ENCODE measurements around the gene CENPB. TPM values are rescaled to one million over a fixed set of nuclear protein-coding genes. Genes with fewer than 3 reads are reported as not detected.
"Not testable (repeated sequence)": the region's sequence is repeated elsewhere in the genome, so short reads cannot be mapped to it uniquely, and the experiment has no call there.

CENPB gene
- polyA plus RNA-seq (2013, experiment 1 of 2; ENCODE audit: insufficient read length): 87.1 TPM
- 53.7 TPM for polyA plus RNA-seq (2013, experiment 2 of 2; ENCODE audit: insufficient read length)

- peak; percentile 85 for DNase-seq
These were observed at the start of gene CENPB for GRCh38 chr20:3786665-3787323. CENPB (minus strand) TSS chr20:3786740; CDS start chr20:3786483, 257 bp downstream.

GRCh38 chr20:3836132-3836531 lies 49.6 kb upstream of the CENPB start:
- DNase-seq: no peak

GRCh38 chr20:3829891-3830290 lies 43.4 kb upstream of the CENPB start:
- not testable (repeated sequence) for DNase-seq

GRCh38 chr20:3828798-3829197 lies 42.3 kb upstream of the CENPB start:
- DNase-seq: no peak

GRCh38 chr20:3826420-3826819 lies 39.9 kb upstream of the CENPB start:
- no peak for DNase-seq

GRCh38 chr20:3825526-3825925 lies 39.0 kb upstream of the CENPB start:
- DNase-seq: no peak

GRCh38 chr20:3823881-3824280 lies 37.3 kb upstream of the CENPB start:
- no peak for DNase-seq

- DNase-seq: no peak
These were observed 35.5 kb upstream of the CENPB start for GRCh38 chr20:3821996-3822395.

GRCh38 chr20:3820901-3821727 lies 34.6 kb upstream of the CENPB start:
- DNase-seq: no peak

- peak; percentile 96 for DNase-seq
These were observed 33.7 kb upstream of the CENPB start, which contains the start of gene AP5S1 for GRCh38 chr20:3820048-3820900. AP5S1 (plus strand) TSS chr20:3820547; CDS start chr20:3822118, 1,571 bp downstream.

- DNase-seq: no peak
These were observed 33.0 kb upstream of the CENPB start for GRCh38 chr20:3819411-3820047.

GRCh38 chr20:3818155-3819151 lies 31.9 kb upstream of the CENPB start:
- peak; percentile 81 for DNase-seq

- DNase-seq: no peak
These were observed 29.3 kb upstream of the CENPB start for GRCh38 chr20:3815703-3816315.

- no peak for DNase-seq
These were observed 28.5 kb upstream of the CENPB start for GRCh38 chr20:3814928-3815495.

GRCh38 chr20:3813848-3814581 lies 27.5 kb upstream of the CENPB start:
- no peak for DNase-seq

GRCh38 chr20:3812975-3813847 lies 26.7 kb upstream of the CENPB start:
- DNase-seq: no peak

GRCh38 chr20:3812259-3812681 lies 25.7 kb upstream of the CENPB start:
- no peak for DNase-seq

Measured in fibroblast of skin of back (primary cell).